GM12875 (cell line): ENCODE measurements around the gene FXYD7.
A peak's percentile ranks its signal among the peaks of the same experiment; 100 is the strongest.

Experiments used
- H3K4me3 ChIP-seq: one replicate; pipeline ENCODE4 v1.5.1; 2011; ENCODE audit warnings: low read depth, low read length, control low read depth
- CTCF ChIP-seq: IDR thresholded peaks from 2 replicates; pipeline ENCODE4 v1.5.1; 2011; ENCODE audit warnings: low read depth, mild to moderate bottlenecking, control low read depth, inconsistent platforms, low read length, moderate library complexity, borderline replicate concordance; ENCODE audit not compliant: insufficient read depth

The FXYD7 gene

GRCh38 chr19:35143231-35143715 is at the start of gene FXYD7:
TSS of gene FXYD7 (plus strand) at chr19:35143255. CDS start at chr19:35143334, 79 bp downstream.
- H3K4me3 ChIP-seq = peak within 1 kb of the TSS; percentile 29
- no peak for TF ChIP-seq CTCF

GRCh38 chr19:35093430-35093829 is 49.6 kb upstream of the FXYD7 start:
- no peak for TF ChIP-seq CTCF
- H3K4me3 ChIP-seq = no peak overlapping the region

GRCh38 chr19:35093941-35094647 is 49.0 kb upstream of the FXYD7 start:
- no peak for TF ChIP-seq CTCF
- H3K4me3 ChIP-seq = no peak overlapping the region

- no peak overlapping the region for H3K4me3 ChIP-seq
- no peak for TF ChIP-seq CTCF
Measured at GRCh38 chr19:35094656-35095055, 48.4 kb upstream of the FXYD7 start.

- TF ChIP-seq CTCF = no peak
- no peak overlapping the region for H3K4me3 ChIP-seq
Measured at GRCh38 chr19:35095667-35096368, 47.2 kb upstream of the FXYD7 start.

- TF ChIP-seq CTCF = no peak
- no peak overlapping the region for H3K4me3 ChIP-seq
Measured at GRCh38 chr19:35098413-35099049, 44.5 kb upstream of the FXYD7 start.
